NCI-H748 treated with DMSO at 0.1 percent for 48 hours (cell line): Measurements from ENCODE around the gene VSIG8.

Source experiments
- DNase-seq: peaks from one replicate; lab custom pipeline; 2025; lab: John Stamatoyannopoulos, UW

VSIG8 gene

GRCh38 chr1:159856576-159856975, 5.9 kb downstream of the VSIG8 start:
- DNase-seq: no peak

DNA sequence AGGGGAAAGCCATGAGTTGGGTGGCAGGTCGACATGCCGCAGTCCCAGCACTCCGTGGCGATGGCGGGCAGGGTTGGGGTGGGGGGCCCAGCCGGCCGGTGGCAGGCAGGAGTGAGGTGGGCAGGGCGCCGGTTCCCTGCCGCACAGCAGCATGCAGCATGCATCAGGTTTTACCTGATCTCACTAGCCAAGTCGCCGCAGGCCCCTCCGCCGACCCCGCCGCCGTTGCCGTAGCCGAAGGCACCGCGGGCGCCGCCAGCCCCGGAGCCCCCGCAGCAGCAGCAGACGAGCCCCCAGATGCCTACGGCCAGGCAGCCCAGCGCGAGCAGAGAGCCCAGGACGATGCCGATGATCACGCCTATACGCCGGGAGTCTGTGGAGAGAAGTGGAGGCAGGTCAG, 6.7 kb downstream of the VSIG8 start:
- no peak for DNase-seq

GRCh38 chr1:159854693-159855192, 7.7 kb downstream of the VSIG8 start:
- DNase-seq: peak; percentile 16

- peak; percentile 20 for DNase-seq
Measured at GRCh38 chr1:159854116-159854692, 8.3 kb downstream of the VSIG8 start.

DNA sequence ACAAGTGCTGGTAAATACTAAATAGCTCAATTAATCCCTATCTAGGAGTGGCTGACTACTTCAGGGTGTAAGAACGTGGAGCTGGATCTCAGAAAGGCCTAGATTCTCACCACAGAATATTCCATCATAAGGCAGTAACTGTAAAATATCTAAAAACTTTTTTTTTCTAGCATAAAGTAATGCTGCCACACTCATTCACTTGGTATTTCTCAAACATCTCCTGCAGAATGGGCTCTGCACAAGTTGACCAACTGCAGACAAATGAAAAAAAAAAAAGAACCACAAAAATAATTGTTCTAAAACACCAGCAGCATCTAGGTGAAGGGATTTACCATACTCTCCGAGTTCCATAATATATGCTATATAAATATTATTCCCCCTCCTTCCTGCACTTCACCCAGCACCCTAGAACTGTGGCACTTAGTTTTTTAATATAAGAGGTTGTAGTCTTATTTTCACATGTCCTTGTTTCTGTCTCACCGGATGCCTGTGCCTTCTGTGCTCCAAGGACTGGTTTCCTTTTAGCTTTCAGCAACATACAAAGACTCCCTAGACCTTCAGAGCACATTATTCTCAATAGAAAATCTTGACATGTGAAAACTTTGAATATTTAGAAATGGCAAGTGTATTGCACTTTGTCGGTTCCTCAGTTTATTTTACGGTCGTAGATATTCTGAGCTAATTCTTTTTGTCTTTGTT, 8.9 kb downstream of the VSIG8 start:
- no peak for DNase-seq

- DNase-seq: no peak
Measured at GRCh38 chr1:159851407-159851806, 11.1 kb downstream of the VSIG8 start.

GRCh38 chr1:159849626-159850366, 12.7 kb downstream of the VSIG8 start:
- no peak for DNase-seq

DNA sequence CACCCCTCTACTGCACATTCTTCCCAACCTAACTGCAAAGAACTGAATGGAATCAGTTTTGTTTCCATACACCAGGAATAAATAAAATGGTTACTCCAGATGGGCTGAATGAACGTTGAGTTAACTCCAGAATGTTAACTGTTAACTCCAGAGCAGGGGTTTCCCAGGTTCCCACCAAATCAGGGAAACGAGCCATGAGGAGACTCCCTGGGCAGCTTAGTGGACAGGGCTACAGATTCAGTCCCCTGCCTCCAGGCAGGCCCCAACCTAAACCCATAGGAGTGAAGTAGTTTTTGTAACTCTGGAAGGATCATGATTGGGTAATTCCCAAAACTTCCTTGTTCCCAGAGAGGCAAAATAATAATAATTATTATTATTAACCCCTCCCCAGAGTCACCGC, 14.1 kb downstream of the VSIG8 start:
- DNase-seq: no peak

- DNase-seq: no peak
Measured at GRCh38 chr1:159847231-159847630, 15.2 kb downstream of the VSIG8 start.

- DNase-seq: no peak
Measured at GRCh38 chr1:159845751-159846629, 16.5 kb downstream of the VSIG8 start.

DNA sequence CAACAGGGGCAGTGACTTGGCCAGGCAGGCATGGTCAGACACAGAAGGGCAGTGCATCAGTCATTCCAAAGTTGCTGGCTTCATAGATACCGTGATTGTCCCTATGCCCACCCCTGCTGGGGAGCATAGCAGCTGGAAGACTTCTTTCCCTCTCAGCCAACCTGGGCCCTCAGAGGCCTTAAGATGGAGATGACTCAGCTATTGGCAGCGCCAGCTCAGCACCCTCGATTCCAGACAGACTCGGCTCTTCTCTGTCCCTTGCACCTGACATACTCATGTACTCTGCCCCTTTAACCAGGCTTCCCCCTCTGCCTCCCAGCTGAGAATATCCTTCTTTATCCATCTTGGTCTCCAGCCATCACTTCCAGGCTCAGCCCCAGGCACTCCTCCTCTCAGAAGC, 19.0 kb downstream of the VSIG8 start:
- DNase-seq: no peak

GRCh38 chr1:159841749-159842148, 20.7 kb downstream of the VSIG8 start:
- DNase-seq: no peak

DNA sequence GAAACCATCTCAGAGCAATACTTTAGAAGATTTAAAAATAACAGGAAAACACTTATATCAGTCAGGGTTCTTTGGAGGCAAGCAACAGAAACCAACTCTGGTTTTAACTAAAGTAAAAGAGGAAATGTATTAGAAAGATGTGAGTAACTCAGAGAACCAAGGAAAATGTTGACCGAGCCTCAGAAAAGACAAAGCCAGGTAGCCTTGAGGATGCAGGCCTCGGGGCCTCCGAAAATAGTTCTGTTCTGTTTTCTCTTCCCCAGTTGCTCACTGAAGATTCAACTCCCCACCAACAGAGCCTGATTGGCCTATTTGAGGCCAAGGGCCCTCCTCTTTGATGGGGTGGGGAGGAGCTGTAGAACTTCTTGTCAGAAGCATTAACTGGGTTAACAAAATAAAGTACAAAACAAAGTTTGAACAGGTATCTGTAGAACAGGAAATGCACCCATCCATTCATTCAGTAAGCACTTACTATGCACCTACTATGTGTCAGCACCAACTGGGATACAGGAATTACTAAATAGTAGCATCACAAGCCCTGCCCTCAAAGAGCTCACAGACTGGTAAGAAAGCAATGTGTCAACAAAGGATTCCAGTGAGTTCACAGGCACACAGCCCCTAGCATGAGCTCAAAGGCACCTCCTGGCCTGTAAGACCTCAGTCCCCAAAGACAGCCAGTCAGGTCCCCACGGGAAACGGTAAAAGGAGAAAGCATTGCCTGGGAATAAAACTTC, 23.2 kb downstream of the VSIG8 start:
- DNase-seq: no peak

GRCh38 chr1:159838715-159839114, 23.7 kb downstream of the VSIG8 start:
- DNase-seq: no peak

GRCh38 chr1:159835862-159836525, 26.5 kb downstream of the VSIG8 start:
- no peak for DNase-seq

DNA sequence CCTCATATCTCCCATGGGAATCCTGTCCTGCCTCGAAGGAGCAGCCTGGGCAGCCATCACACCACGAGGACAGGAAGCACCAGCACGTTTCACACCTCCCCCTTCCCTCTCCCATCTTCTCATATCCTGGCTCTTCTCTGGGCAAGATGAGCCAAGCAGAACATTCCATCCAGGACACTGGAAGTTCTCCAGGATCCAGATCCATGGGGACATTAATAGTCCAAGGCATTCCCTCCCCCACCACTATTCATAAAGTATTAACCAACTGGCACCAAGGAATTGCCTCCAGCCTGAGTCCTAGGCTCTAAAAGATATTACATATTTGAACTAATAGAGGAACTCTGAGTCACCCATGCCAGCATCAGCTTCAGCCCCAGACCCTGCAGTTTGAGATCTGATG, 27.1 kb downstream of the VSIG8 start:
- no peak for DNase-seq

DNA sequence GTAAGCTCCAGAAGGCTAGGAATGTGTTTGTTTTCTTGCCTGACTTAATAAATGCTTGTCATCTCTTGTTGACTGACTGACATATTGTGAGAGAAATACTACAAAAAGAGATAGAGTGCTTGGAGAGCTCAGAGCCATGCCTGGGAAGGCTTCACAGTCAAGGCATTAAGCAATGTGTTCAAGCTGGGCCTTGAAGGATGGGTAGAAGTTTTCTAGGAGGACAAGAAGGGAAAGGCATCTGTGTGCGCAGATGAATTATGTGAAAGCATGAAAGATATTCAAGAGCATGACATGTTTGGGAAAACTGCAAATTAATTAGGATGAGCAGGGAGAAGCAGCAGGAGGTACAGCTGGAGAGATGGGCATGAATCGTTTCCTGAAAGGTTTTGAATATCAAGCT, 30.1 kb downstream of the VSIG8 start:
- no peak for DNase-seq

DNA sequence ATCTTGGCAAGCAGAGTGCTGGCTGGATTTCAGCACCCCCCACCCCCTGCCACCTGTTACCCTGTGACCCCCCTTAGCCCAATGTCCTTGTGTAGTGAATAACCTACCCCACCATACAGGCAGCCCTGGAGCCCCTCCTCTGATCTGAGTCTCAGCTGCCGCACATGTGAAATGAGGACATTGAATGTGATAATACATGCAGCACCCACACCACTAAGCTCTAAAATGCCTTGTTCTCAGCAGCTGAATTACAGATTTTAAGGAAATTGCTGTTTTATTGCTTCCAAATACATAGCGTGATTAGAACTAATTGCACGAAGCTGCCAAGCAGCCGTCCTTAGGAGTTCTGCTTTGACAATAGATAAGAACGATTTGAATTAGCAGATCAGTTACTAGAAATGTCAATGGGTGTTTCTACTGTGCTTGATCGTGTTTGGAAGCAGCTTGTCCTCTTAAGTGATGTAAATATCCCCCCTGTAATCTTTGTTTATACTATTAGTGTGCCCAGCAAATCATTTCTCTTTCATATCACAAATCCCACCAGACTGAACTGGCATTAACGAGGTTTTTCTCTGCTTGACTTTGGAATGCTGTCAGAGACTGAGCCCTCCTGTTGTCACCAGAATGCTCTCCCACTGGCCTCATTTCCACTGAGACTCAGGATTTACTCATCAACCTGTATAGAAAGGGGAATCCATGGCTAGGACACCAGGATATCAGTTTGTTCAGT, 30.9 kb downstream of the VSIG8 start:
- DNase-seq: peak; percentile 41

GRCh38 chr1:159830722-159831121, 31.7 kb downstream of the VSIG8 start:
- no peak for DNase-seq

DNA sequence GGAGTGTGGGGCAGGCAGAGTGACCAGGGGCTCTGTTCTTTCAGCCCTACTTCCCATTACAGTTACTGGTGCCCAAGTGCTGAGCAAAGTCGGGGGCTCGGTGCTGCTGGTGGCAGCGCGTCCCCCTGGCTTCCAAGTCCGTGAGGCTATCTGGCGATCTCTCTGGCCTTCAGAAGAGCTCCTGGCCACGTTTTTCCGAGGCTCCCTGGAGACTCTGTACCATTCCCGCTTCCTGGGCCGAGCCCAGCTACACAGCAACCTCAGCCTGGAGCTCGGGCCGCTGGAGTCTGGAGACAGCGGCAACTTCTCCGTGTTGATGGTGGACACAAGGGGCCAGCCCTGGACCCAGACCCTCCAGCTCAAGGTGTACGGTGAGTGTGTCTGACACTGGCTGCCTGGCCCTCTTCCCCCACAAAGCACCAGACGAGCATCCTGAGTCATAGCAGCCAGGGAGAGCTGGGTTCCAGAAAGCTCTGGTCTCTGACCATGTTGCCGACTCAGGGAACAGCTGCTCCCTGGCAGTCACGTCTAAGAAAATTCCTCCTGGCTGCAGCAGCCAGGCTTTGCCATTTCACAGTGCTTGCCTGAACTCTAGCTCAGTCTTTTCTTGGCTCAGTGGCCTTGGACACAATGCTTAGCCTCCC, 32.5 kb downstream of the VSIG8 start:
- no peak for DNase-seq
